Measurements from ENCODE around the gene ECPAS. TPM values are rescaled to one million over a fixed set of nuclear protein-coding genes. Genes with fewer than 3 reads are reported as not detected.

ECPAS gene
- total RNA-seq, 2 donors from 2014 or later = 54.7 to 65.5 TPM

DNA sequence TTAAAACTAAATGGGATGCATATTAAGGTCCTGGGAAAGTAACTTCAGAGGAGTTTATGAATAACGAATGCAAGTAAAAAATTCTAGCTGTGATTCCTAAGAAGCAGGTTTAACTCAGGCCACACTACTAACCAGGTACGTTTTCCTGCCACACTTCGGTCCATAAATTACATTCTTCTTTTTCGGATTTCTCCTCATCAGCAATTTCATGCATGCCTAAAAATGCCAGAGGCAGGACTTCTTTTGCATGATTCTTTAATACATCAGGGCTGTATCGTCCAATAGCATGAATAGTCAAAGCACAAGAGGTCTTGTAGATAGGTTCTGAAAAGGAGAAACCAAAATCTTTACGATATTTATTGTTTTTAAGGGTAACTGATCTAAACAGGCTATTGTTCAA is 111.9 kb downstream of the ECPAS start:
- Histone ChIP-seq H3K27me3 (ENCODE audit: control insufficient read depth, insufficient read depth, low read length, poor library complexity, severe bottlenecking) (no peaks in the 10 kb centered on the region), H3K4me1 (ENCODE audit: control insufficient read depth, insufficient read depth, low read length) (no peaks in the 10 kb centered on the region), H3K36me3 (ENCODE audit: control insufficient read depth, insufficient read depth, low read length) (peaks cover 89% of the 10 kb centered on the region), H3K27ac (ENCODE audit: low read depth, low read length) (no peak overlapping the region), H3K4me3 (ENCODE audit: low read length) (no peak overlapping the region), H3K9ac (ENCODE audit: extremely low read depth, low read length, poor library complexity, severe bottlenecking) (no peak overlapping the region), H3K9me3 (ENCODE audit: control insufficient read depth, low read length) (no peaks in the 10 kb centered on the region)
- H3K9me3 Mint-ChIP-seq = no peaks in the 10 kb centered on the region
- no peaks in the 10 kb centered on the region for H3K4me1 Mint-ChIP-seq
- 93 to 96% methylated on average over 4 to 6 of the region's 6 CpGs for WGBS, 2 experiments (ENCODE audit: insufficient coverage in 1 of 2, insufficient read length in 1 of 2)
- no peak overlapping the region for H3K4me3 Mint-ChIP-seq
- TF ChIP-seq, protein P1, sequence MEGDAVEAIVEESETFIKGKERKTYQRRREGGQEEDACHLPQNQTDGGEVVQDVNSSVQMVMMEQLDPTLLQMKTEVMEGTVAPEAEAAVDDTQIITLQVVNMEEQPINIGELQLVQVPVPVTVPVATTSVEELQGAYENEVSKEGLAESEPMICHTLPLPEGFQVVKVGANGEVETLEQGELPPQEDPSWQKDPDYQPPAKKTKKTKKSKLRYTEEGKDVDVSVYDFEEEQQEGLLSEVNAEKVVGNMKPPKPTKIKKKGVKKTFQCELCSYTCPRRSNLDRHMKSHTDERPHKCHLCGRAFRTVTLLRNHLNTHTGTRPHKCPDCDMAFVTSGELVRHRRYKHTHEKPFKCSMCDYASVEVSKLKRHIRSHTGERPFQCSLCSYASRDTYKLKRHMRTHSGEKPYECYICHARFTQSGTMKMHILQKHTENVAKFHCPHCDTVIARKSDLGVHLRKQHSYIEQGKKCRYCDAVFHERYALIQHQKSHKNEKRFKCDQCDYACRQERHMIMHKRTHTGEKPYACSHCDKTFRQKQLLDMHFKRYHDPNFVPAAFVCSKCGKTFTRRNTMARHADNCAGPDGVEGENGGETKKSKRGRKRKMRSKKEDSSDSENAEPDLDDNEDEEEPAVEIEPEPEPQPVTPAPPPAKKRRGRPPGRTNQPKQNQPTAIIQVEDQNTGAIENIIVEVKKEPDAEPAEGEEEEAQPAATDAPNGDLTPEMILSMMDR (conservative IDR thresholded peaks at IDR 0.05) = no peak
- H3K27ac Mint-ChIP-seq = no peak overlapping the region
- H3K36me3 Mint-ChIP-seq (ENCODE audit: low read depth) = peaks cover 62% of the 10 kb centered on the region
- no peak for DNase-seq
- no peaks in the 10 kb centered on the region for H3K27me3 Mint-ChIP-seq (ENCODE audit: insufficient read depth)

DNA sequence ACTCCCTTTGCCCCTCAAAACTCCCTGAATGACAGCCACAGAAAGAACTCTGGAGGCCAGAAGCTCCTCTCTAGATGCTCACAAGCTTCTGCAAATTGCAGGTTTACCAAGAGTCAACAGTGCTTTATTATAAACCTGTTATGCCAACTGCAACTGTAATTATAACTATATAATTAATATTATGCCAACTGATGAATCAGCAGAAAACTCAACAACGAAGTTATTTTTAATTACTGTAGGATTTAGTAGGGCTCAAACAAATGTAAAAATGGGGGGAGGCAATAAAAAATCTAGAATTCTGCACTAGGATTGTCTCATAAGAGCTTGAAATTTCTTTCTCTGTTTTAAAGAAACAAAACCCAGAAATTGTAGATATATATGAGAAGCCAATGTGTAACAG is 117.2 kb downstream of the ECPAS start:
- Mint-ChIP-seq H3K4me1 (peaks cover 8% of the 10 kb centered on the region), H3K27ac (no peak overlapping the region), H3K4me3 (no peak overlapping the region), H3K9me3 (no peaks in the 10 kb centered on the region), H3K36me3 (ENCODE audit: low read depth) (peaks cover 65% of the 10 kb centered on the region), H3K27me3 (ENCODE audit: insufficient read depth) (no peaks in the 10 kb centered on the region)
- no peak for DNase-seq
- WGBS, 2 experiments (ENCODE audit: insufficient coverage in 1 of 2, insufficient read length in 1 of 2) = 100% methylated on average over 1 of the region's 1 CpG; no CpG with 5 or more reads in 1 of the 2 experiments
- Histone ChIP-seq H3K9ac (ENCODE audit: extremely low read depth, low read length, poor library complexity, severe bottlenecking) (no peak overlapping the region), H3K9me3 (ENCODE audit: control insufficient read depth, low read length) (no peaks in the 10 kb centered on the region), H3K4me3 (ENCODE audit: low read length) (no peak overlapping the region), H3K27ac (ENCODE audit: low read depth, low read length) (no peak overlapping the region), H3K4me1 (ENCODE audit: control insufficient read depth, insufficient read depth, low read length) (no peaks in the 10 kb centered on the region), H3K27me3 (ENCODE audit: control insufficient read depth, insufficient read depth, low read length, poor library complexity, severe bottlenecking) (no peaks in the 10 kb centered on the region), H3K36me3 (ENCODE audit: control insufficient read depth, insufficient read depth, low read length) (peaks cover 70% of the 10 kb centered on the region)
- TF ChIP-seq, protein P1 (conservative IDR thresholded peaks at IDR 0.05) = no peak

DNA sequence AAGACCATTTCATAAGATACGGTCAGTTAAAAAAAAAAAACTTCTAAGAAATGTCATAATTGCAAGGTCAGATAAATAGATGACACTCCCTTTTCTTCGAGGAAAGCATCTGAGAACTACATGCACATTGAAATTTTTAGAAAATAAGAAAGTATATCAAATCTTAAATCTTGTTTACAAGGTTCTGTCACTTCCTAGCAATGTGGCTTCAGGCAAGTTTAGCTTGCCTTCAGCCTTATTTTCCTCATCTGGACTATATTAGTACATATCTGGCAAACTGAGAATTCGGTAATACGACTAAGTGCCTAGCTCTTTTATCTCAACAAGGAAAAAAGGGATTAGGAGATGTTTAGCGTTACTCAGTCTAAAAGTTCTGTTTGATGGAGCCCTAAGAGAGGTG is 121.7 kb downstream of the ECPAS start:
- Mint-ChIP-seq H3K27me3 (ENCODE audit: insufficient read depth) (no peaks in the 10 kb centered on the region), H3K36me3 (ENCODE audit: low read depth) (peaks cover 38% of the 10 kb centered on the region), H3K27ac (no peak overlapping the region), H3K9me3 (no peaks in the 10 kb centered on the region), H3K4me3 (no peak overlapping the region), H3K4me1 (peaks cover 16% of the 10 kb centered on the region)
- WGBS, 2 experiments (ENCODE audit: insufficient coverage in 1 of 2, insufficient read length in 1 of 2) = 91 to 95% methylated on average over 4 to 5 of the region's 5 CpGs
- no peak overlapping the region for H3K9ac ChIP-seq (ENCODE audit: extremely low read depth, low read length, poor library complexity, severe bottlenecking)
- no peaks in the 10 kb centered on the region for H3K4me1 ChIP-seq (ENCODE audit: control insufficient read depth, insufficient read depth, low read length)
- H3K4me3 ChIP-seq (ENCODE audit: low read length) = no peak overlapping the region
- TF ChIP-seq, protein P1 (conservative IDR thresholded peaks at IDR 0.05) = no peak
- H3K9me3 ChIP-seq (ENCODE audit: control insufficient read depth, low read length) = no peaks in the 10 kb centered on the region
- no peaks in the 10 kb centered on the region for H3K27me3 ChIP-seq (ENCODE audit: control insufficient read depth, insufficient read depth, low read length, poor library complexity, severe bottlenecking)
- H3K27ac ChIP-seq (ENCODE audit: low read depth, low read length) = no peak overlapping the region
- peaks cover 47% of the 10 kb centered on the region for H3K36me3 ChIP-seq (ENCODE audit: control insufficient read depth, insufficient read depth, low read length)
- no peak for DNase-seq
